ENCODE results near the gene CCDC74B.
"Not testable (repeated sequence)": the region's sequence is repeated elsewhere in the genome, so short reads cannot be mapped to it uniquely, and the experiment has no call there.

Gene CCDC74B

GRCh38 chr2:130185436-130185835 is 40.5 kb upstream of the CCDC74B start:
- FAIRE-seq (no peak), DNase-seq (ENCODE audit: insufficient read length, low spot score) (no peak)
- TF ChIP-seq CTCF (IDR thresholded peaks at IDR 0.05; ENCODE audit: insufficient read depth, missing control alignments), result no peak

GRCh38 chr2:130183512-130184373 is 38.8 kb upstream of the CCDC74B start:
- DNase-seq (ENCODE audit: insufficient read length, low spot score), result no peak
- no peak for FAIRE-seq
- no peak for TF ChIP-seq CTCF (IDR thresholded peaks at IDR 0.05; ENCODE audit: insufficient read depth, missing control alignments)

- DNase-seq (ENCODE audit: insufficient read length, low spot score); FAIRE-seq: not testable (repeated sequence)
Measured at GRCh38 chr2:130182826-130183511, 38.1 kb upstream of the CCDC74B start.

- not testable (repeated sequence) for FAIRE-seq
- DNase-seq (ENCODE audit: insufficient read length, low spot score), result peak; percentile 82
- TF ChIP-seq CTCF (IDR thresholded peaks at IDR 0.05; ENCODE audit: insufficient read depth, missing control alignments), result peak; percentile 59
Measured at GRCh38 chr2:130181880-130182682, 37.2 kb upstream of the CCDC74B start, which contains the start of gene MZT2B. Gene MZT2B (plus strand): TSS chr2:130182262. CDS start chr2:130182283, 21 bp downstream.

GRCh38 chr2:130181325-130181879 is 36.5 kb upstream of the CCDC74B start, which contains the start of gene SMPD4:
Gene SMPD4 (minus strand): TSS chr2:130181602. CDS start chr2:130176592, 5,010 bp downstream.
- no peak for TF ChIP-seq CTCF (IDR thresholded peaks at IDR 0.05; ENCODE audit: insufficient read depth, missing control alignments)

GRCh38 chr2:130180404-130181324 is 35.8 kb upstream of the CCDC74B start:
- not testable (repeated sequence) for FAIRE-seq; DNase-seq (ENCODE audit: insufficient read length, low spot score)

More at GRCh38 chr2:130181325-130181879, 36.5 kb upstream of the CCDC74B start, which contains the start of gene SMPD4:
- FAIRE-seq (no peak), DNase-seq (ENCODE audit: insufficient read length, low spot score) (peak; percentile 82)

GRCh38 chr2:130174866-130175265 is 30.0 kb upstream of the CCDC74B start:
- DNase-seq (ENCODE audit: insufficient read length, low spot score); FAIRE-seq: not testable (repeated sequence)

Data from D721Med (cell line).